HL-60 (cell line): ENCODE data around the gene DDX55.
A peak's percentile ranks its signal among the peaks of the same experiment; 100 is the strongest.

Experiments used
- DNase-seq, 2 experiments: peaks; one replicate each; pipeline ENCODE4 v3.0.0-alpha.2; 2010 to 2020; ENCODE audit warnings: low read depth in 1 of 2, low spot score in 1 of 2
- H3K27ac ChIP-seq: fragments of 250-450 bp; sonication (Bioruptor Pico); replicated peaks from 2 replicates; pipeline ENCODE4 v1.5.1; 2020; ENCODE audit warnings: mild to moderate bottlenecking, moderate library complexity
- H3K27me3 ChIP-seq: fragments of 250-450 bp; sonication (Bioruptor Pico); 2 replicates; pipeline ENCODE4 v1.5.1; 2021; ENCODE audit warnings: mild to moderate bottlenecking, moderate library complexity; ENCODE audit not compliant: insufficient read depth, poor library complexity, severe bottlenecking
- H3K4me3 ChIP-seq: replicated peaks from 2 replicates; pipeline ENCODE4 v1.5.1; 2011; ENCODE audit warnings: mild to moderate bottlenecking, control low read depth, low read length; ENCODE audit not compliant: insufficient read depth
- GABPA ChIP-seq: IDR thresholded peaks from 2 replicates; pipeline ENCODE4 v1.6.1; 2012; ENCODE audit warnings: low read depth
- POLR2AphosphoS5 ChIP-seq: IDR thresholded peaks from 2 replicates; pipeline ENCODE4 v1.6.1; 2012; ENCODE audit warnings: low read depth
- REST ChIP-seq: IDR thresholded peaks from 2 replicates; pipeline ENCODE4 v1.6.1; 2012; ENCODE audit warnings: low read depth; ENCODE audit not compliant: insufficient replicate concordance
- SPI1 ChIP-seq: IDR thresholded peaks from 2 replicates; pipeline ENCODE4 v1.6.1; 2012; ENCODE audit warnings: low read depth, mild to moderate bottlenecking, borderline replicate concordance
- TF ChIP-seq, protein P1 (sequence below): IDR thresholded peaks from one replicate; pipeline ENCODE4 v1.5.1; 2011; ENCODE audit warnings: low read length, control low read depth, inconsistent platforms; ENCODE audit not compliant: insufficient read depth

The DDX55 gene

DNA sequence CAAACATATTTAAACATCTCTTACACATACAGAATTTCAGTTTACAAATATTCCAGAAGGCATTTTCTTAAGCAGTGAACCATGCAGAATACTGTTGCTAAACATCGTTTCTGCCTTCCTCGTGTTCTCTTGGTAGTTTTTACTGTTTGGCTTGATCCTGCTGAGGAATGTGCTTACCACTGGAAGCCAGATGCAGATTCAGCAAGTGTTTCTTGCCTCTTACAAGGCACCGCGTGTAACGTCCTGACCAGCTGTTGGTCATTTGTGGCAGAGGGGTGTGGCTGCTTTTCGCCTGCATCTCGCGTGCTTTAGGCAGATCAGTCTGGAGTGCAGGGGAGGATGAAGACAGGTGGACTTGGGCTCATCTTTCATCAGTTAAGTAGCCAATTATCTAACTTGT lies 19.2 kb downstream of the DDX55 start:
- DNase-seq, result no peak

DNA sequence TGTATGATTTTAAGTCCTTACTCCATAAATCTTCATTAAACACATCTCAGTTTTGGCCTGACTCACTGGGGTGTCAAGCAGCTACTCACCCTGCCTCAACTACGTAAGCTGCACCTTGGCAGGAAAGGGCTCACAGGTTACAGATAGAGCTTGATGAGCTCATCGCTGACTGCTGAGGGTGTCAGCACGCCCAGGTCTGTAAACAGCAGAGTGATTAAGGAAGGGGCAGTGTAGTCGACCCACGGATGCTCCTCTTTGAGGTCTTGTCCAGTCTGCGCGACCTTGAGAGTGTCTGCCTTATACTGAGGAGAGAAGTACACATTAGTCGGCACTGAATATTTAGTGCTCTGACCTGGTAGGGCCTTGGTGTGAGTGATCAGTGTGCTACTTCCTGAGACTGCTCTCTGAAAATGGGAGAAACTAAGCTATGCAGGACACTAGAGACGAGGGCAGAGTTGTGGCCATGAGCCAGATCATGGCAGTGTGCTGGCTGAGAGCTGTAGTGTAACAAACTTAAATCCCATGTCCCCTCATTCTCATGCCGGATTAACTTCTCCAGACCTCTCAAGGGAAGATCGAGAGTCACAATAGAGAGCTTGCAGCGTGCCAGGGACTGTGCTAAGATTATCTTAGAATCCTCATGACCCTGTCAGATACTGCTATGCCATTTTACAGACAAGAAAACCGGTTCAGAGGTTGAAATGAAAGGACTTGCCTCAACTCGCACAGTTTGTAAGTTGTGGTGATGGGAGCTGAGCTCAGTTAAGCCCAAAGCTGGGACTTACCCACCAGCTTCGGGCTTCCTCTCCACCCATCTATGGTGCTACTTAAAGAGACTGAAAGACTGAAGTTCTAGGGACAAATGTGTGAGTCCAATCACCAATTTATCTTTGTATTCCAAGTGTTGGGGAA lies 20.0 kb downstream of the DDX55 start:
- H3K4me3 ChIP-seq, result no peak overlapping the region
- TF ChIP-seq SPI1, result no peak
- peak; percentile 32; the same call in 1 of the 2 replicates for TF ChIP-seq POLR2AphosphoS5
- no peaks in the 10 kb centered on the region for H3K27me3 ChIP-seq
- no peak for DNase-seq
- no peak overlapping the region for H3K27ac ChIP-seq

More for the DNA sequence above, 19.2 kb downstream of the DDX55 start:
- H3K27me3 ChIP-seq, result no peaks in the 10 kb centered on the region
- TF ChIP-seq SPI1 (no peak), POLR2AphosphoS5 (no peak), GABPA (no peak), REST (no peak)
- TF ChIP-seq, protein P1, sequence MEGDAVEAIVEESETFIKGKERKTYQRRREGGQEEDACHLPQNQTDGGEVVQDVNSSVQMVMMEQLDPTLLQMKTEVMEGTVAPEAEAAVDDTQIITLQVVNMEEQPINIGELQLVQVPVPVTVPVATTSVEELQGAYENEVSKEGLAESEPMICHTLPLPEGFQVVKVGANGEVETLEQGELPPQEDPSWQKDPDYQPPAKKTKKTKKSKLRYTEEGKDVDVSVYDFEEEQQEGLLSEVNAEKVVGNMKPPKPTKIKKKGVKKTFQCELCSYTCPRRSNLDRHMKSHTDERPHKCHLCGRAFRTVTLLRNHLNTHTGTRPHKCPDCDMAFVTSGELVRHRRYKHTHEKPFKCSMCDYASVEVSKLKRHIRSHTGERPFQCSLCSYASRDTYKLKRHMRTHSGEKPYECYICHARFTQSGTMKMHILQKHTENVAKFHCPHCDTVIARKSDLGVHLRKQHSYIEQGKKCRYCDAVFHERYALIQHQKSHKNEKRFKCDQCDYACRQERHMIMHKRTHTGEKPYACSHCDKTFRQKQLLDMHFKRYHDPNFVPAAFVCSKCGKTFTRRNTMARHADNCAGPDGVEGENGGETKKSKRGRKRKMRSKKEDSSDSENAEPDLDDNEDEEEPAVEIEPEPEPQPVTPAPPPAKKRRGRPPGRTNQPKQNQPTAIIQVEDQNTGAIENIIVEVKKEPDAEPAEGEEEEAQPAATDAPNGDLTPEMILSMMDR, result no peak
- no peak overlapping the region for H3K4me3 ChIP-seq
- no peak overlapping the region for H3K27ac ChIP-seq

DNA sequence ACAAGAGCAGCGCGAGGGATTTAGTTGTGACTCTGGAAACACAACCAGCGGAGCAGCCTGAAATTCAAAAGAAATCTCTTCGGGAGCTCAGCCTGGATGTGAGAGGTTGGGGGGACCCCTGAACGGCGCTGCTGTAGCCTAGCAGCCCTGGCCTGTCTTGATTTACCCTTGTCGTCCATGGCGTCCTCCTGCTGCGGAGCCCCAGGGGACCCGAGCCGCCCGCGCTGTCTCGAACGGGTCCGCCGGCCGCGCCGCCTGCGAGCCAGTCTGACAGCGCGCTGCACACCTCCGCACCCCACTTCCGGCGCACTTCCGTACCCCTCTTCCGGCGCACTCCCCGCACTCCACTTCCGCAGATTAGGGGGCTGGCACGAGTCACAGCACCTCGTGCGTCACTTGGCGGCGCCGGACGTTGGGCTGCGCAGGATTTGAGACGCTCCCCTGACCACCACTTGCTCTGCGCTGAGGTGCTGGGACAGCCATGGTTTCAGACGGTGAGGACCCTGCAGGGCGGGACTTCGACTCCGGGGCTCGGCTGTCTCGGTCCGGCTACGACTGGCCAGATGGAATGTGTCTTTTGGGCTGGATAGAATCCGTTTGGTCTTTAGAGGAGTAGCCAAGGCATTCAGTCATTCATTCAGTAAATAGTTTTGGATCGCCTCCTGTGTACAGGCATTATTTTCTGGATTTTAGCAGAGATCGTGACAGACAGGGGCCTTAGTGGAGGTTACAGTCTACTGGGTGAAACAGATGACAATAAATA lies 31.7 kb downstream of the DDX55 start, which contains the start of the genes EIF2B1 and GTF2H3:
Gene EIF2B1 (minus strand): TSS at position 308 of the 763 bp plus-strand sequence. CDS start 129 bp downstream, at position 179.
Gene GTF2H3 (plus strand): TSS at position 451 of the 763 bp plus-strand sequence. CDS start 31 bp downstream, at position 482.
- DNase-seq, result peak; percentile 95 to 98
- Histone ChIP-seq H3K27ac (peak within 1 kb of the TSS; percentile 90), H3K27me3 (no peaks in the 10 kb centered on the region), H3K4me3 (peak within 1 kb of the TSS; percentile 99)
- peak; percentile 96 for TF ChIP-seq POLR2AphosphoS5
- peak; percentile 87 for TF ChIP-seq SPI1
- peak; percentile 99 for TF ChIP-seq GABPA
- peak; percentile 64 for TF ChIP-seq REST
- TF ChIP-seq, protein P1, result no peak

GRCh38 chr12:123634142-123634561 lies 32.3 kb downstream of the DDX55 start:
- TF ChIP-seq REST (no peak), POLR2AphosphoS5 (no peak)
- H3K4me3 ChIP-seq, result peak overlapping the region; percentile 99

More at GRCh38 chr12:123634142-123634561, 32.3 kb downstream of the DDX55 start:
- Histone ChIP-seq H3K27me3 (no peaks in the 10 kb centered on the region), H3K27ac (peak overlapping the region; percentile 90)
- DNase-seq, result no peak
